Vagina (tissue), 2 donors: ENCODE measurements around the gene RASGRP2. TPM values are rescaled to one million over a fixed set of nuclear protein-coding genes. Genes with fewer than 3 reads are reported as not detected.

ENCODE experiments used
- DNase-seq, 2 donors: peaks; one replicate each; pipeline ENCODE4 v3.0.0-alpha.2; 2017; ENCODE audit errors: extremely low spot score in 2 of 2
- H3K27ac ChIP-seq: fragments of 200-600 bp; sonication (generic); one replicate; pipeline ENCODE4 v1.5.1; 2019
- H3K27me3 ChIP-seq: fragments of 200-600 bp; sonication (generic); one replicate; pipeline ENCODE4 v1.5.1; 2019
- H3K36me3 ChIP-seq, 2 donors: fragments of 200-600 bp; sonication (generic); one replicate each; pipeline ENCODE4 v1.5.1; 2017 to 2019
- H3K4me1 ChIP-seq: fragments of 200-600 bp; sonication (generic); one replicate; pipeline ENCODE4 v1.5.1; 2019
- H3K4me3 ChIP-seq, 2 donors: fragments of 200-600 bp; sonication (generic); 1 replicate in 1 of 2; 2 replicates in 1 of 2; pipeline ENCODE4 v1.5.1; 2016 to 2019
- H3K9me3 ChIP-seq: fragments of 200-600 bp; sonication (generic); one replicate; pipeline ENCODE4 v1.5.1; 2019
- CTCF ChIP-seq, 3 experiments: fragments of 450-650 bp in 2 of 3; fragments of 200-600 bp in 1 of 3; sonication (generic) in 1 of 3; IDR thresholded peaks; one replicate each; pipeline ENCODE4 v1.5.1; 2017 to 2019; ENCODE audit warnings: antibody characterized with exemption in 3 of 3, mild to moderate bottlenecking in 2 of 3, moderate library complexity in 2 of 3
- POLR2A ChIP-seq, 2 donors: fragments of 450-650 bp; IDR thresholded peaks; one replicate each; pipeline ENCODE4 v1.6.1; 2017; ENCODE audit warnings: antibody characterized with exemption in 2 of 2, mild to moderate bottlenecking in 2 of 2, moderate library complexity in 2 of 2
- POLR2AphosphoS5 ChIP-seq, 2 donors: sonication (generic); formaldehyde crosslinking; IDR thresholded peaks; one replicate each; pipeline ENCODE4 v1.9.0; 2017; ENCODE audit warnings: antibody characterized with exemption in 2 of 2, mild to moderate bottlenecking in 2 of 2, low read depth in 1 of 2; ENCODE audit not compliant: insufficient read depth in 1 of 2
- intact Hi-C: fragments of 100-400 bp; cut with DNase I; formaldehyde crosslinking; loops from one replicate; pipeline ENCODE4 v1.15.1; 2023
- total RNA-seq: library from RNA; depleted of rRNA; stranded (reverse); fragments of >200 nt; gene quantifications from one replicate; pipeline ENCODE4 v1.2.3, GENCODE V29; 2016

Gene RASGRP2
- total RNA-seq, 1 donor from 2014 or later, result 27.5 TPM

GRCh38 chr11:64759722-64760719, 16.1 kb upstream of the RASGRP2 start, which contains the start of gene PYGM:
Gene PYGM, minus strand, starts transcription at chr11:64759974. Its CDS starts 76 bp downstream, at chr11:64759898.
- intact Hi-C loops, result no loop called here

DNA sequence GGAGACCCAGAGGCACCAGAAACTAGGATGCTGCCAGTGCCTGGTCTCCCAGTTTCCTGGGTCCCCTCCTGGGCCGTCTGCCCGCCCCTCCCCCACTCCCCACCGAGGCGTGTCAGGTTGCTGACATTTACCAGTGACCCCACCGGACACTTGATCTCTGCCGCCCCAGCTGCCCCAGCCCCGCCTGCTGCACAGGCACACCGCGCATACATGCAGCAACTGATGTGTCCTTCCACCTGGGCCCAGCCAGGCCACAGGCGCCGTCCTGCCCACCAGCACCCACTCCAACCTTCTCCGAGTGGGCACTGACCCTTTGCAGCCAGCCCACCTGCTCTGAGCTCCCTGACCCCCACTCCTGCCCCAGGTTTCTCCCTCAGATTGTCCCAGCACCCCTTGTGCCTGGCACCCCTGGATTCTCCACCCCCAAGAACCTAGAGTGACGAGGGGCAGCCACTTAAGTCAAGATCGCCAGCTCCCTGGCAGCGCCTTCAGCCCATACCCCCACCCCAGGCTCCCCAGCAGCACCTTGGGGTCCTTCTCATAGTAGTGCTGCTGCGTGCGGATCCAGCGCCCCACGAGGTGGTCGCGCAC, 15.3 kb upstream of the RASGRP2 start:
- peaks cover 0 to 23% of the 10 kb centered on the region in 2 donors for H3K36me3 ChIP-seq
- peak overlapping the region; percentile 19 to 36 for H3K4me3 ChIP-seq
- no peaks in the 10 kb centered on the region for H3K9me3 ChIP-seq
- H3K4me1 ChIP-seq, result peaks cover 44% of the 10 kb centered on the region
- H3K27me3 ChIP-seq, result no peaks in the 10 kb centered on the region
- TF ChIP-seq POLR2AphosphoS5 (IDR thresholded peaks at IDR 0.05; ENCODE audit: insufficient read depth in 1 of 2, low read depth in 1 of 2) (no peak), POLR2A (IDR thresholded peaks at IDR 0.05) (no peak), CTCF (IDR thresholded peaks at IDR 0.05) (no peak)
- DNase-seq, result no peak
- peak overlapping the region; percentile 58 for H3K27ac ChIP-seq
- intact Hi-C loops, result no loop called here

More at GRCh38 chr11:64759722-64760719, 16.1 kb upstream of the RASGRP2 start, which contains the start of gene PYGM:
- peak within 1 kb of the TSS; percentile 58 for H3K27ac ChIP-seq
- DNase-seq, result no peak
- TF ChIP-seq POLR2AphosphoS5 (IDR thresholded peaks at IDR 0.05; ENCODE audit: insufficient read depth in 1 of 2, low read depth in 1 of 2) (peak; percentile 16 to 57), CTCF (IDR thresholded peaks at IDR 0.05) (no peak)
- H3K9me3 ChIP-seq, result no peaks in the 10 kb centered on the region
- H3K4me1 ChIP-seq, result peaks cover 52% of the 10 kb centered on the region
- H3K27me3 ChIP-seq, result no peaks in the 10 kb centered on the region
- H3K4me3 ChIP-seq, result peak within 1 kb of the TSS; percentile 19 to 36
- peaks cover 0 to 31% of the 10 kb centered on the region in 2 donors for H3K36me3 ChIP-seq

DNA sequence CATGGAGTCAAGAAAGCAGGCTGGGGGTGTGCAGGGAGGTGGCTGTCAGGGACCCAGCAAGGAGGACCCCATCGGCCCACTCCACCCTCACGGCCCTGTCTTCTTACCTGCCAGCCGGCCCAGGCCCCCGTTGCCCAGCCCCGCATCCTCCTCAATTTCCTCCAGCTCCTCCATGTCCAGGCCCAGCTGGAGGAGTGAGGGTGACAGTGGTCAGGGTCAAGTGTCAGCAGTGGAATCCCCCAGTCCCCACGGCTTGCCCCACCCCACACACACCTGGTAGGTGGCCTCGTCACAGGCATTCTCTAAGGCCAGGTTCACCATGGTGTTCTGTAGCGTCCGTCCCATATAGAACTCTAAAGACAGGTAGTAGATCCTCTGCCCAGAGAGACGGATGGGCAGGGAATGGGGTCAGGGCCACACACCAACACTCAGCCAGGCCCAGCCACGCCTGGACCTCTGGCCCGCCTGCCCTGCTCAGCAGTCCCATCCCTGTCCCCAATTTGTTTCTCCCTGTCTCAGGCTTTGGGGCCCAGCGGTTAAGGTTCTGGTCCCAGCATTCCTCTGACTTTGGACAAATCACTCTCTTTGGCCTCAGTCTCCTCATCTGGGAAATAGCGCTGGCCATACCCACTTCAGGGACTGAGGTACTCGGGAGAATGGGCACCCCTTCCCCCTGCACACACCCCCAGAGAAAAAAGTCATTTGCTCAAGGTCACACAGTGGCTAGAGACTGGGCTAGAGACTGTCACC, 14.6 kb upstream of the RASGRP2 start:
- Histone ChIP-seq H3K27ac (no peak overlapping the region), H3K4me1 (peaks cover 37% of the 10 kb centered on the region), H3K9me3 (no peaks in the 10 kb centered on the region), H3K36me3 (peaks cover 0 to 16% of the 10 kb centered on the region in 2 donors), H3K27me3 (no peaks in the 10 kb centered on the region), H3K4me3 (peak overlapping the region in 1 of 2 donors; percentile 19)
- DNase-seq, result no peak
- TF ChIP-seq POLR2AphosphoS5 (IDR thresholded peaks at IDR 0.05; ENCODE audit: insufficient read depth in 1 of 2, low read depth in 1 of 2) (no peak), CTCF (IDR thresholded peaks at IDR 0.05) (no peak), POLR2A (IDR thresholded peaks at IDR 0.05) (no peak)
- intact Hi-C loops, result no loop called here

DNA sequence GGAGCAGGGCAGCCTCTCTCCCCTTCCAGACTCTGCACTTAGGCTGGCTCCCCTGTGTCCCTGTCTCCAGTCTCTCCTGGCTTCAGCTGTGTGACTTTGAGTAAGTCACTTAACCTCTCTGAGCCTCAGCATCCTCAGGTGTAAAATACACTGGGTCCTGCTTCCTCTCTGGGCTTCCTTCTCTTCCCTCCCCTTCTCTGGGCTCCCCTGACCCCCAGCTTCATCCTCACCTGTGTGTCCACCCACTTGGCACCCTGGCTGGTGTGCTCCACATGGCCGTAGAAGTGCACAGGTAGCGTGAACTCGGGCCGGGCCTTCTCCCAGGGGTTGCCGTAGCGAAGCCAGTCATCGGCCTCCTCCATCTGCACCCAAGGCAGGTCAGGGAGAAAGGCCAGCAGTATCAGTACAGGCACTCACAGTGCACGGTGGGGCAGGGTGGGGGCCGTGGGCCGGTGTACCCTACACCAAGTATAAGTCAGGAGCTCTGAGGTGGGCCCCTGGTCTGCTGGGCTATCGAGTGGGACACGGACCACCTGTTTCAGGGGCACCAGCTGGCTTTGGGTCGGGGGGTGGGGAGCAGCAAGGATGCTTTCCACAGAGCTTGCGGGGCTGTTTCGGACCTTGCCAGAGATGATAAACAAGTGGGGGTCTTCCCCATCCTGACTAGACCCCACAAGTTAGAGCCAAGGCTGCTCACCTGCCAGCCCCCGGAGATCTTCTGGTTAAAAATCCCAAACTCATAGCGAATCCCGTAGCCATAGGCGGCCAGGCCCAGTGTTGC, 13.8 kb upstream of the RASGRP2 start:
- Histone ChIP-seq H3K4me3 (no peak overlapping the region), H3K27me3 (no peaks in the 10 kb centered on the region), H3K4me1 (peaks cover 29% of the 10 kb centered on the region), H3K27ac (no peak overlapping the region), H3K36me3 (peaks cover 0 to 9% of the 10 kb centered on the region in 2 donors), H3K9me3 (no peaks in the 10 kb centered on the region)
- TF ChIP-seq POLR2AphosphoS5 (IDR thresholded peaks at IDR 0.05; ENCODE audit: insufficient read depth in 1 of 2, low read depth in 1 of 2) (no peak), CTCF (IDR thresholded peaks at IDR 0.05) (no peak)
- no peak for DNase-seq
- intact Hi-C loops, result no loop called here
